Measurements from ENCODE around the gene ZNF610.

The ZNF610 gene

GRCh38 chr19:52398081-52398441 lies 62.0 kb downstream of the ZNF610 start:
- DNase-seq = no peak

GRCh38 chr19:52410276-52410675 lies 74.2 kb downstream of the ZNF610 start:
- no peak for DNase-seq

- DNase-seq = no peak
Measured at GRCh38 chr19:52415711-52416110, 79.7 kb downstream of the ZNF610 start.
